Activated CD8-positive, alpha-beta memory T cell treated with anti-CD3 and anti-CD28 coated beads, Interleukin-2, amount 50 U/mL, for 1 hour (primary cell): ENCODE data around the gene PPP2R2C.

Source experiments
- DNase-seq: peaks from one replicate; pipeline ENCODE4 v3.0.0-alpha.2; 2020; ENCODE audit errors: extremely low read depth

The PPP2R2C gene

DNA sequence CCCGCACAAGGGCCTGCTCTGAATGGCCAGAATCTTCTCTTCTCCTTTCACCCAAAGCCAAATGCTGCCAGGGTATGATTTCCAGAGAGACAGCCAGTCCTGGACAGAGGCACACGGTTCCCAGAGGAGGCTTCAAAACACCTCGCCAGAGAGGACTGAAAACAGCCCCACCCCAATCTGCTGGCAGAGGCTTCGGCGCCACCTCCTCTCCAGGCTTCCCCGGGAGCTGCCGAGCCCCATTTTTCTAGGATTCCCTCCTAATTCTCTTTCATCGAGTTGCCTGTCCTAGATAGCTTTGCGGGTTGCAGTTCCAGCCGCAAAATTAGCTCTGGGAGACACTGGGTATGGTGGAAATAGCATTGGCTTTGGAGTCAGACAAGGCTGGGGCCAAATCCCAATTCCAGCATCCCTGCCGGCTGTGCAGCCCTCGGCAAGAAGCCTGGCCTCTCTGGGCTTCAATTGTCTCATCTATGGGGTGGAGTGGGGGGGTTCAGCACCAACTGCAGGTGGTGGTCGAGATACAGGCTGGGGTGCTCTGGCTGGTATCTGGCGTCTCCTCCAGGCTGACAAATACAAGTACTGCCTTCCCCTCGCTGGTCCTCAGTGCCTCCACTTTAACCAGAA lies 22.6 kb downstream of the PPP2R2C start:
- no peak for DNase-seq

DNA sequence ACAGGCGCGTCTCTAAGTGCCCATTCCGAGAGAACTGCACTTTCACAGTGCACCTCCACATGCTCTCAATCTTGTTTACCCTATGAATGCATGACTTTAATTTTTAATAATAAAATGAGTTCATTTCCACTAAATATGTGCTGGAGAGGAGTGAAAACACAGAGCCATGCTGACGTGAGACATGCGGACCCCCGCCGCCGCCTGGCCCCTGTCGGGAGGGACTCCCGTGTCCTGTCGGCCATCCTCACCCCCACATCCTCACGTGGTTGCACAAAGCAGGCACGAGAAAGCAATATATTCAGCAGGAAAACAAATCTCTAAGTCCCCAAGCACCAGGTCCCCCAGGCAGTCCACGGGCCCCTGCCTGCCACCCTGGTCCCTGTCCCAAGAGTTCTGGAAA lies 23.1 kb downstream of the PPP2R2C start:
- DNase-seq = no peak

DNA sequence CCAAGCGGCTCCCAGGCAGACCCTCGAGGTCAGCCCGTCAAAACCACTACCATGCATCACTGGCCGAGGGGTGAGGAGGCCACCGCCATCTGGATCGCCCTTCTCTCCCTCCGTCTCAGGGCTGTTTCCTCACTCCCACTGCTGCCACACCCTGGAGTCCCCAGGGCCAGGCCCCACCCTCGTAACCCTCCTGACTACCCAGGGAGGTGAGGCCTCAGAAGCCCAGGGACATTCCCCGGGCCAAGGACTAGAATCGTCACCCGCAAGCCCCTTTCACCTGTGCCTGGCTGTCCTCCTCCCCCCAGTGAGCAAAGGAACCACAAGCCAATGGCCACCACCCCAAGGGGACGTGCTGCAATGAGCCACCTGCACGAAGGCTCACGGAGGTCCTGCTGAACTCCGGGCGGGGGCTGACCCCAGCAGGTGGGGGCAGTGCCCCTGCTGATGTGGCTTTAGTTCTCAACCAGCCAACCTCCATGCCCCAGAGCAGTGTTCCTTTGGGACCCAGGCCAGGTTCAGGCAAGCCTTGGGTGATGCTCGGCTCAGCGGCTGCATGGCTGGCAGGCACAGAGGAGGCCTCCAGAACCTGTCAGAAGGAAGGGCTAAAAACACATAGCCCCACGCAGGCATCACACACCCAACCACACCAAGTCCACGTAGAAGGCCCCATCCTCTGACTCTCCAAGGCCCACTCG lies 23.8 kb downstream of the PPP2R2C start:
- no peak for DNase-seq

DNA sequence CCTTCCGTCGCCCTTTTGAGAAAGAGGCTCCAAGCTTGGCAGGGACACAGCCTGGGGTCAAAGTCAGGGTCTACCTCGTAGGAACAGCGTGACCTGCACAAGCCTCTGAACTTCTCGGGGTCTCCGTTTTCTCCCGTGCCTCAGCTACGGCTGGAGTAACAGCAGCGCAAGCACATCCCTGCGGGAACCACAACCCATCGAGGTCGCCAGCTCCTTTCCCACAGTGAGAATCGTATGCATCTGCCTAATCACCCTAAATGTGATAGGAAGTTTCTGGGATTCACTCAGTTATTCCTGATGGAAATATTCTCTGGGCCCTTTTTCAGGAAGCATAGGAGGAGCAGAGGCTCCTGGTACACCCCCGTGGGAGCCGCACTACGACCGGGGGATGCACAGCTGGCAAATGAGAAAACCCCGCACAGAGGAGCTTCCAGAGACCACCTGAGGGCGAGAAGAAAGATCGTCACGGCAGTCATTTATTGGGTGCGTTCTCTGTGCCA lies 24.7 kb downstream of the PPP2R2C start:
- no peak for DNase-seq

DNA sequence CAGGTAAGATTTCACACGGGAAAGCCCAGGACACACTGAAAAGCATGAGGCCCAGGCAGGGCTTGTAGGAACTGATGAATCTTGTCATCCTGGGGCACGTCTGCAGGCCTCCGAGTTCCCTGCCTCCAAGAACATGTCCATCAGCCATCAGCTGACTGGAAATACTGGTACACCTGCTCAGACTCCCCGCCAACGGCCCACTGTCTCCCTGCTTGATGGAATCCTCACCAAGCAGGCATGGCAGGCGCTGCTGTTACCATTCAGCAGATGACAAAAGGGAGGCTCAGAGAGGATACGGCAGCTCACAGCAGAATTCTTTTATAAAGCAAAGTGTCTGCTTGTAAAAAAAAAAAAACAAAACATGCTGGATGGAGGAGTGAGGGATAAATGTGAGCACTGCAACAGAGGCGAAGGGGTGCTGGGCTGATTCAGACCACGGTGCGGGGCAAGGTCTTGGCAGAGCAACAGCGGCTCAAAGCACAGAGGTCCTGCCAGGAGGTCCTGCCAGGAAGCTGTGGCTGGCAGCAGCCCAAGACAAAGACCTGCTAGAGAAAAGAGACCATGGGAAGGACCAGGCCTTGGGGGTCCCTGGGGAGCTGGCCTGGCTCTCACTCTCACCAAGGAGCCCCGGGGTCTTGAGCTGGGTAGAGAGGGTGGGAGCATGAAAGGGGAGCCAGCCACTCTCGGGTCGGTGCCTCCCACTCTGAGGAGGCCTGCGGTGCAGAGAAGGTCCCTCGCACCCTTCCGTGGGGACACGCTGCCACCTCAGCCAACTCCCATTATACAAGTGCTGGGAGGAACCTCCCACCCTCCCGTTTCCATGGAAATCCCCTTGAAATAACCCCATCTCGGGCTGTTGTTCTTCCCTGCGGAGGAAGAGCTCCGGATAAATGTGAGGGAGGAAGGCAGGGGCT lies 25.6 kb downstream of the PPP2R2C start:
- DNase-seq = no peak

DNA sequence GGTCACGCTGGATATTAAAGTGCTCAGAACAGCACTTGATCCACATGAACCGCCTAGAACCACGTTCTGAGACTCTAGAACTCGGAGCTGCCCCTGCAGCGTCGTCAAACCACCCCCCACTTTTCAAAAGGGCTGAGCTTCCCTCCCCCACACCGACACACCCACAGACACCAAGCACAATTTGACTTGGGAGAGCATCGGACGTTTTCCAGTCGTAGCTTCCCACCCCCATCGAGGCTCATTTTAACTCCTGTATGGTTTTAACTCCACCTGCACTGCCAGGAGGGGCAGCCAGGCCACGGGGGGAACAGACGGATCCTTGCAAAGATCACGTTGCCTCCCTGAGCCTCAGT lies 26.3 kb downstream of the PPP2R2C start:
- DNase-seq = no peak

DNA sequence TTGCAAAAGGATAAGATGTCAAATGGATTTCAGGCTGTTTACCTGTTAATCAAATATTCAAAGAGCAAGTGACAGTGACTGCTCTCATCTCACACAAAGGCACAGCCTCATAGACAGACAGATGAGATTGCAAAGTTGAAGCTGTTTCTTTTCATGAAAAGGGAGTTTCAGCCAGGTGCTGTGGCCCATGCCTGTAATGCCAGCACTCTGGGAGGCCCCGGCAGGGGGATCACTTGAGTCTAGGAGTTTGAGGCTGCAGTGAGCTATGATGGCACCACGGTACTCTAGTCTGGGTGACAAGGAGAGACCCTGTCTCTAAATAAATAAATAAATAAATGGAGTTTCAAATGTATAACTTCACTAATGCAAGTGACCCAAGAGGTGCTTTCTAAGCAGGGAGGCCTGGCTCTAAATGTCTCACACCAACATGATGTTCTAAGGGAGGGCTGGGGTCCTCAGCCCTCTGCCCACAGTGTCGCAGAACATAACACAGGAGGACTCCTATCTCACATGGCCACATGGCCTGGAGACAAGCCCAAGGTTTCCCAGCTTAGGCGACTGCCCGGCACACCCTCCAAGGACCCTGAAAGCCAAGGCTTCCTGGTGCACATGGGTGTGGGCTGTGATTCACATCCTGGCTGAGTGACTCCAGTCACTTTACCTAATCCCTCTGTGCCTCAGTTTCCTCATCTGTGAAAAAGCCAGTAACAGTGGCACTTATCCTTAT lies 26.8 kb downstream of the PPP2R2C start:
- DNase-seq = no peak

DNA sequence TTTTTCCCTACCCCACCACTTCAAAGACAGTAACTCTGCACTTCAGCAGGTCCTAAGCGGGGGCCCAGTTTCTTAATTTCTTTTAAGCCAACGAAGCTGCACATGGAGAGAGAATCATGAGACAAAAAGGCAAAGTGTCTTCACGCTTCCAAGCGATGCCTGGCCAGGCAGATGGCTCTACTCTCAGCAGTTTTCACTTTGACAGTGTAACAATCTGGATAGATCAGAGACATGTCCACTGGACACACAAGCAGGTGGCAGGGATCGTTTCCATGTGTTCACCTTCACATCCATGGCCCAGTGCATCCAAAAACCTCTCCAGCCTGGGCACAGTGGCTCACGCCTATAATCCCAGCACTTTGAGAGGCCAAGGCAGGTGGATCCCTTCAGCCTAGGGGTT lies 27.8 kb downstream of the PPP2R2C start:
- DNase-seq = no peak

DNA sequence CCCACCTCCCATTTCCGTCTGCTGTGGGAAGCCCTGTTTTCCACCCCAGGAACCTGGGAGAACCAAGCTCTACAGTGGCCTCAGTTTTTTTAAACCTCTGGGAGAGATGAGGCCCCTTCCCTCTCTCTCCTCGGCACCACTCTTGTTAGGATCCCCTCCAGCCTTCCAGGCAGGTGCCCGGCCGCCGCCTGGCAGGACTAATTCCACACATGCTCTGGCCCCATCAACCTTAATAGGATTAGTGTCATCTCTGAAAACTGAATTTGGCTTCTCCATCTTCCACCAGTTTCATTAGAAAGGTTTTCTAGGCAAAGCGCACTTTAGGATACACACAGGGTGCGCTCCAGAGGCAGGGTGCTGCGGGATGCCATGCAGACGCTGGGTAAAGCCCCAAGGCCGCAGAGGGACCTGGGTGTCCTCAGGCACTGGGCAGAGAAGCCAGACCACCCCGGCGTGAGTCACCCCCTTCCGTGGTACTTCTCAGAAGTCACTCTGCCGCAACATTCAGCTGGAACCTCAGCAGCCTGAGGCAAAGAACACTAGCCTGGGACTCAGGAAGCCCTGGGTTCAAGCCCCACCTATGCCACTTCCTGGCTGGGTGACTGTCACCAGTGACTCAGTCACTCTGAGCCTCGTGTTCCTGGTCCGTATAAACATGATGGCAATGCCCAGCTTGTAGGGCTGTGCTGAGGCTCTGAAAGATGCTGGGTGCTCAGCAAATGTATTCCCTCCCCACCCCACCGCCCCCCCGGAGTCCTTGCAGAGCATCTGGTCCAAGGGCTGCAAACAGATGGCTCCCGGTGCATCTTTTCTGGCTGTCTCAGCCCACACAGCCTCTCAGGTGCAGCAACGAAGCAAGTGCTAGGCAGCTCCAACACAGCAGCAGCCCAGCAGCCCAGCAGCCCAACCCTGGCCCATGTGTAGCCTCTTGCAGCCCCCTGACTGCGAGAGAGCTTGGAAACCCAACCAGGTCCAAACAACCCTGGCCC lies 29.1 kb downstream of the PPP2R2C start:
- DNase-seq = no peak

DNA sequence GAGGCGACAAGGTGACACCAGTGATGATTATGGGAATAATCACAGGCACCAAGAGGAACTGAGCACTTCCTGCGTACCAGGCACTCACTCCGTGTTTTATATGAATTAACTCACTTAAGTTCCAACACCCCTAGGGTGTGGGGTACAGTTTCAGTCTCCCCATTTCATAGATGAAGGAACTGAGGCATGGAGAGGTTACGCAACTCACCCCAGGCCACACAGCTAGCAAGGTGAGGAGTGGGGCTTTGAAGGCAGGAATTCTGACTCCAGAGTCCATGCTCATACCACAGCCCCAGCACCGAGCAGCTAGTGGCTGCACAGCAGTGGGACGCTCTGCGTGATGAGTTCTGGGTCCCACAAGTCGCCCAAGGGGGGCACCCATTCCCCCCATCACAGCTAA lies 29.9 kb downstream of the PPP2R2C start:
- no peak for DNase-seq

DNA sequence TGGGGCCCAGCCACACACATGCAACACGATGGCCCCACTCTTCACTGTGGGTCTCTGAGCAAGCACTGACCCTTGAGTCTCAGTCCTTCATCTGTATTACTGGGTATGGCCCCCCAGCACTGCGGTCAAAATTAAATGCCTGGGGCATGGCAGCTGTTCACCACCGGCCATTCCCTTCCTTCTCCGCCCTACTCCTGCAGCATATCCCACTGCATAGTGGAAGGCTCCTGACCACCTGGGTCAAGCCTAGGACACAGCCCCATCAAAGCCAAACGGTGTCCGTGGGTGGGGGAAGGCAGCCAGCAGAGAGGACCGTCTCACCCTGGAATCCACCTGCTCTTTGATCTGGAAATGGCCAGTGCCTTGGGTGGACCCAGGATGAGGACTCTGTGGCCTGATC lies 30.7 kb downstream of the PPP2R2C start:
- no peak for DNase-seq

DNA sequence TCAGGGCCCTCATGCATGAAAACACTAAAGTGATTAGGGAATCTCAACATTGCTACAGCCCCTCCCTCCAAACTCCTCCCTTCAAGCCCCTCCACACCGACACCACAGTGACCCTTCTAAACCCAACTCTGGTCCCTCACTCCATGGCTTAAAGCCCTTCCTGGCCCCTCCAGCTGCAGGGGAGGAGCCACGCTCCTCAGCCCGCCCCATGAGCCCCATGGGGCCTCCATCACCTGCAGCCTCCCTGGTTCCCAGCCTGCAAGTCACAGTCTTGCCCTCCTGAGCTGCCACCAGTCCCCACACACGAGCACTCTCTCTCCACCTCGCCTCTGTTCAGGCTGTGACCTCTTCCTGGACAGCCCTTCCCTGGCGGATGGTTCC lies 31.2 kb downstream of the PPP2R2C start:
- DNase-seq = no peak

DNA sequence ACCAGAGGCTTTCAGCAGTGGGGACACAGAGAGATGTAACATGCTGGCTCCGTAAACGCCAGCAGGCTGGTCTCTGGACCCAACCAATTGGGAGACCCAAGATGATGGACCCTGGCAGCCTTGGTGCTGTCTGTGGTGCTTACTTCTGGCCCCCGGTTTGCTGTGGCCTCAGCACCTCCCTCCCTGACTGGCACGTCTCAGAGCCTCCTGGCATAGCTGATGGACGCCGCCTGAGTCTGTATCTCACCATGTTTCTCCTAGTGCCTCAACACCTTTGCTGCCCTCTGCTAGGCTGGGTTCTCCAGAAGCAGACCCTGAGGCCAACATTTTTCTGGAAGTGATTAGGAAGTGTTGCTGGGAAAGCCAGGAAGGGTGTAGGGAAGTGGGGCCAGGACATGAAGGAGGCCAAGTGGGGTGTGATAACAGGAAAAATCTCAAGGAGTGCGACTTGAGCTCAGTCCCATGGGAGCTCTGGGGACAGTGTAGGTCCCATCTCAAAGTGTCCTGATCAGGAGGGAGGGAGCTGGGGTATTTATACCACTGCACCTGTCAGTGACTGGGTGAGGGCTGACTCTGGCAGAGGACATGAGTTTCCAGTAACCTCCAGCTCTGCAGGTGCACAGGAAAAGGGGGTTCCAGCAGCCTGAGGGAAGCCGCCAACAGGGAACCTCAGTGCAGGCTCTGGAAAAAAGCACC lies 31.8 kb downstream of the PPP2R2C start:
- DNase-seq = no peak

DNA sequence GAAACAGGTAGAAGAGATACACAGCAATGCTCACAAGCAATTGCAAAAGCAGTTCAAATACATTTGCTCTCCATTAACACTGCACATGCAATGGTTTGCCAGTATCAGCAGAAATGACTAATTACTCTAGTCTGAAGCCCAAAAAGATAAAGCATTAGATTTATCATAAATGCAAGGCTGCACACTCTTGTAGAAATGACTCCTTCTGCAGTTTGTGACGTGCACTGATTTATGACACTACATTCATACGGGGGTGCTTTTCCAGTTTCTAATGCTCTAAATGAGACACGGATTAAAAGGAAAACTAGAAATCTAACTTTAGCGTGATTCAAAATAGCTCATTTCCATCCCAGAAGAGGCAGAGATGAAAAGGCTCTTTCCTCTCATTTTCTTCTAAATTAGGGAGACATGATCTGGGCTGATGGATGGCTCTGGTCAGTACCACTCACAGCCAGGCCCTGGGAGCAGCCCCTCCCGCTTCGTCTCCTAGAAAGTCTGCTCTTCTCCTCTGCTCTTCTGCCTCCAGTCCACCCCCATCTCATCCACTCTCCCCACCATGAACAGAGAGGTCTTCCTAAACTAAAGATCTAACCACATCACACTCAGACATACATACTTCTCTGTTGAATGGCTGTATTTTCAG lies 33.2 kb downstream of the PPP2R2C start:
- DNase-seq = no peak

DNA sequence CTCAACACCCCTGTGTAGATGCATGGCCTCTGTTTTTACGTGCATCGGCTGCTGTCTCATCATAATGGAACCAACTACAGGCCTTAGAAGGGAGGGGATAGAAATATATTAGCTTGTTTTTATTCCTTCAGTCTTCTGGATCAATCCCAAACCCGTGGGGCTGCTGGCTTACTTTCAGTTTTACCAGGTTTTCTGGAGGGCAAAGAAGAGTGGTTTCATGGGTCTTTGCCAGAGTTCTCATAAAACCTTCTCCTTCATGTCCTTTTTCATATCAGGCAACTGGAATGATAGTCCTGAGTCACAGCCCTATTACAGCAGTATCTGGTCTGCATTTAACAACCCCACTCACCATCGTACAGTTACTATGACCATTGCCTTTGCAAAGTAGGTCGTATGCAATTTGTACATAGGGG lies 34.6 kb downstream of the PPP2R2C start:
- DNase-seq = no peak

DNA sequence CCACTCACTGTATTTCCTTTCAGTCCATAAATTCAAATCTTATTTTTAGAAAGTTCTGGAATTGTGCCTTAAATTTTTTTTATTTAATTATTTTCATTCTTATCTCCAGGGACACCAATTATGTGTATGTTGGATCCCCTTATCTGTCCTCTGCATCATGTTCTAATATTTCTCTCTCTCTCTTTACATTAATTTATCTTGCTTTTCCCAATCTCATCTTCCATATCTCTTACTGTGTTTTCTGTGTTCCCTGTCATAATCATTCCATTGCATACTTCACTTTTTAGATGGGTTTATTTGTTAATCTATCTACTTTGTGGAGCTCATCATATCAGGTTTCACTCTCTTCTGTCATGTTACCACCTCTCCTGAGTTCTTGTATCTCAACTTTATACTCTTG lies 37.4 kb downstream of the PPP2R2C start:
- DNase-seq = no peak

DNA sequence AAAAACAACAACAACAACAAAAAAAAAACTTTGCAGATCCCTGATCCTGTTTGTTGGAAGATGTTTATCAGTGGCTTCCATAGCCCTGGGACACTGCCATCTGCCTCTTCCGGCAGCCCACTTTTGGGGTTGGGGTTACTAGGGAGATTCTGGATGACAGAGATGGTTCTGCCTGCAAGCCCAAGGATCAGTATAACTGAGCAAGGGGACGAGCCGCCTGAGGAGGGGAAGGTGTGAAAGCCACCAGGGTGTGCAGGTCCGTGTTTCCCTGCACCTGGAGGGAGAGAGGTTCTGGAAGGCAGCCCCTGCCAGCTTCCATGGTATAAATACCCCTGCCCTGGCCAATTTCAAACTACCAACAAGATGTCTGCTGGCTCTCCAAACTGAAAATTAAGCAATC lies 41.5 kb downstream of the PPP2R2C start:
- no peak for DNase-seq

DNA sequence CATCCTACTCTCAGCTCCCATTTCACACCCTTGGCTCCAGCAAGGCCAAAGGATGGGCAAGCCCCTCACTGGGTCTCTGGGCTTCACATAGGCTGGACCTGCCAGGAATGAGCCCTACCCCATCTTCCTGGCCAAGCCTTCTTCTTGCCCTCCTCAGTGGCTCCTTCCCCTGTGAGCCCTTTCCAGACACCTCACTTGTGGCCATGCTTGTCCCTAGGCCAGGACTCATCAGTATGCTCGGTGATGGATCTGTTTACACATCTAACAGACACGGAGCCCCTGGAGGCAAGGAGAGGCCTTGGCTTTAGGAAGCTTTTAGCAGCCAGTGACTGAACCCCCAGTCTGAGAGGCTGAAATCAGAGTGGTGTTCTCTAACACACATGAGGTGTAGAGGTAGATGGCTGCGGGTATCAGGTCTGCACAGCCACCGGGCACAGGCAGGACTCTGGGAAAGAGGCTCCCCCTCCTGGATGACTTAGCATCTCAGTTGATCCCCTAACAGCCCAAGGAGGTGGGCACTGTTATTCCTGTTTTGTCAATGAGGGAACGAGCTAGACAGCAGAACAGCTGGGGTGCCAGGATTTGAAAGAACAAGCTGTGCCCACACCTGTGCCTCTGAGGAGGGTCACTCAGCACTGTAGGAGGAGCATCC lies 44.8 kb downstream of the PPP2R2C start:
- DNase-seq = no peak
